GM23248 (cell line): ENCODE data around the gene PIM3. TPM values are rescaled to one million over a fixed set of nuclear protein-coding genes. Genes with fewer than 3 reads are reported as not detected.

ENCODE experiments used
- DNase-seq: peaks from one replicate; pipeline ENCODE4 v3.0.0-alpha.2; 2015
- H2AFZ ChIP-seq: fragments of 200-600 bp; sonication (generic); 2 replicates; pipeline ENCODE4 v1.6.1; 2016; ENCODE audit warnings: antibody characterized with exemption
- H3F3A ChIP-seq: fragments of 200-600 bp; sonication (generic); 2 replicates; pipeline ENCODE4 v1.6.1; 2016; ENCODE audit warnings: mild to moderate bottlenecking, antibody characterized with exemption, mixed run types; ENCODE audit not compliant: insufficient read depth
- H3K27ac ChIP-seq: fragments of 200-600 bp; sonication (generic); 2 replicates; pipeline ENCODE4 v1.5.1; 2016; ENCODE audit warnings: mild to moderate bottlenecking
- H3K27me3 ChIP-seq: fragments of 200-600 bp; sonication (generic); replicated peaks from 2 replicates; pipeline ENCODE4 v1.6.1; 2016; ENCODE audit warnings: mild to moderate bottlenecking; ENCODE audit not compliant: insufficient read depth
- H3K36me3 ChIP-seq: fragments of 200-600 bp; sonication (generic); 2 replicates; pipeline ENCODE4 v1.6.1; 2016; ENCODE audit warnings: low read depth, mild to moderate bottlenecking
- H3K4me1 ChIP-seq: fragments of 200-600 bp; sonication (generic); 2 replicates; pipeline ENCODE4 v1.6.1; 2016; ENCODE audit warnings: mild to moderate bottlenecking; ENCODE audit not compliant: insufficient read depth
- H3K4me2 ChIP-seq: fragments of 200-600 bp; sonication (generic); one replicate; pipeline ENCODE4 v1.6.1; 2016; ENCODE audit warnings: mild to moderate bottlenecking; ENCODE audit not compliant: unreplicated experiment
- H3K4me3 ChIP-seq: fragments of 200-600 bp; sonication (generic); 2 replicates; pipeline ENCODE4 v1.5.1; 2016; ENCODE audit warnings: mild to moderate bottlenecking
- H3K79me2 ChIP-seq: fragments of 200-600 bp; sonication (generic); 2 replicates; pipeline ENCODE4 v1.6.1; 2016; ENCODE audit warnings: mild to moderate bottlenecking; ENCODE audit not compliant: insufficient read depth
- H3K9ac ChIP-seq: fragments of 200-600 bp; sonication (generic); 2 replicates; pipeline ENCODE4 v1.6.1; 2016; ENCODE audit warnings: mild to moderate bottlenecking
- H3K9me2 ChIP-seq: fragments of 200-600 bp; sonication (generic); 2 replicates; pipeline ENCODE4 v1.6.1; 2016; ENCODE audit warnings: mixed run types, mild to moderate bottlenecking, moderate library complexity; ENCODE audit not compliant: insufficient read depth
- H3K9me3 ChIP-seq: fragments of 200-600 bp; sonication (generic); one replicate; pipeline ENCODE4 v1.6.1; 2017; ENCODE audit warnings: low read depth
- H4K20me1 ChIP-seq: fragments of 200-600 bp; sonication (generic); 2 replicates; pipeline ENCODE4 v1.6.0; 2016; ENCODE audit not compliant: insufficient read depth
- EZH2 ChIP-seq: fragments of 200-600 bp; sonication (generic); IDR thresholded peaks from 2 replicates; pipeline ENCODE4 v1.6.1; 2018; ENCODE audit warnings: antibody characterized with exemption, mild to moderate bottlenecking; ENCODE audit not compliant: insufficient read depth, poor library complexity, severe bottlenecking
- EZH2phosphoT487 ChIP-seq: fragments of 200-600 bp; sonication (generic); IDR thresholded peaks from 2 replicates; pipeline ENCODE4 v1.6.1; 2018; ENCODE audit warnings: antibody characterized with exemption, moderate library complexity, mild to moderate bottlenecking, low read depth; ENCODE audit not compliant: insufficient read depth
- WGBS, 2 experiments: methylation state at CpG; one replicate each; pipeline ENCODE4 v1.1.6; 2015 to 2017; ENCODE audit warnings: low lambda C conversion rate in 2 of 2, low coverage in 1 of 2; ENCODE audit errors: missing lambda C conversion rate in 2 of 2; 5-methylcytosine and 5-hydroxymethylcytosine counted together
- in situ Hi-C: fragments of 300-500 bp; cut with MboI; formaldehyde crosslinking; loops from 2 replicates; pipeline ENCODE4 v1.15.0; 2020
- polyA plus RNA-seq: library from polyadenylated mRNA; unstranded; fragments of >200 nt; fragmentation: Nextera tagmentation; extraction: Ambion mirVana; gene quantifications from 2 replicates; pipeline ENCODE4 v1.2.1, GENCODE V29; 2016
- total RNA-seq: library from RNA; depleted of rRNA; stranded (reverse); fragments of >200 nt; shearing (Covaris generic); gene quantifications from 2 replicates; pipeline ENCODE4 v1.2.3, GENCODE V29; 2014

PIM3 gene
- total and polyA plus RNA-seq, 2 experiments from 2014 or later = 10.8 to 16.2 TPM

GRCh38 chr22:49918911-49919881 lies 41.4 kb upstream of the PIM3 start:
- Histone ChIP-seq H3K4me3 (peak overlapping the region; percentile 86), H3K36me3 (no peaks in the 10 kb centered on the region), H3K27me3 (no peaks in the 10 kb centered on the region), H3K27ac (no peak overlapping the region), H3K4me2 (peak overlapping the region; percentile 65), H3K9me3 (no peaks in the 10 kb centered on the region), H2AFZ (peak overlapping the region; percentile 47), H3F3A (no peaks in the 10 kb centered on the region), H4K20me1 (no peaks in the 10 kb centered on the region), H3K79me2 (peaks cover 21% of the 10 kb centered on the region), H3K9me2 (no peaks in the 10 kb centered on the region), H3K4me1 (peaks cover 3% of the 10 kb centered on the region; the same call in 1 of the 2 replicates), H3K9ac (peak overlapping the region; percentile 92)
- no peak for DNase-seq
- TF ChIP-seq EZH2phosphoT487 = no peak
- TF ChIP-seq EZH2 = no peak
- WGBS, 2 experiments = 38 to 55% methylated on average over 32 to 47 of the region's 47 CpGs
- in situ Hi-C loops = no loop called here

GRCh38 chr22:49920859-49921258 lies 39.7 kb upstream of the PIM3 start:
- Histone ChIP-seq H2AFZ (no peak overlapping the region), H3K9me2 (no peaks in the 10 kb centered on the region), H3K4me3 (no peak overlapping the region), H3K4me2 (no peak overlapping the region), H3K27me3 (no peaks in the 10 kb centered on the region), H3K27ac (no peak overlapping the region), H3K79me2 (peaks cover 17% of the 10 kb centered on the region), H3K9me3 (no peaks in the 10 kb centered on the region), H3F3A (no peaks in the 10 kb centered on the region), H3K9ac (no peak overlapping the region), H3K4me1 (peaks cover 3% of the 10 kb centered on the region; the same call in 1 of the 2 replicates), H3K36me3 (no peaks in the 10 kb centered on the region; the same call in 1 of the 2 replicates), H4K20me1 (no peaks in the 10 kb centered on the region)
- TF ChIP-seq EZH2phosphoT487 (no peak), EZH2 (no peak)
- WGBS, 2 experiments = 97% methylated on average over 18 of the region's 18 CpGs
- no peak for DNase-seq
- in situ Hi-C loops = no loop called here

GRCh38 chr22:49921508-49922278 lies 38.9 kb upstream of the PIM3 start:
- in situ Hi-C loops = no loop called here
- H3K79me2 ChIP-seq = peaks cover 12% of the 10 kb centered on the region
- no peaks in the 10 kb centered on the region; the same call in 1 of the 2 replicates for H3K36me3 ChIP-seq
- H3K9me2 ChIP-seq = no peaks in the 10 kb centered on the region
- no peak overlapping the region for H3K9ac ChIP-seq
- peaks cover 3% of the 10 kb centered on the region; the same call in 1 of the 2 replicates for H3K4me1 ChIP-seq
- no peak for DNase-seq
- no peaks in the 10 kb centered on the region for H3F3A ChIP-seq
- 94 to 96% methylated on average over 35 of the region's 35 CpGs for WGBS, 2 experiments
- H3K9me3 ChIP-seq = no peaks in the 10 kb centered on the region
- H3K4me2 ChIP-seq = no peak overlapping the region
- no peak overlapping the region for H3K27ac ChIP-seq
- no peaks in the 10 kb centered on the region for H4K20me1 ChIP-seq
- H3K27me3 ChIP-seq = no peaks in the 10 kb centered on the region
- no peak overlapping the region for H3K4me3 ChIP-seq
- TF ChIP-seq EZH2phosphoT487 (no peak), EZH2 (no peak)
- H2AFZ ChIP-seq = no peak overlapping the region

GRCh38 chr22:49922484-49922883 lies 38.1 kb upstream of the PIM3 start:
- in situ Hi-C loops = no loop called here
- peaks cover 5% of the 10 kb centered on the region; the same call in 1 of the 2 replicates for H3K79me2 ChIP-seq
- no peaks in the 10 kb centered on the region for H4K20me1 ChIP-seq
- no peak for DNase-seq
- H3K27me3 ChIP-seq = no peaks in the 10 kb centered on the region
- H3K4me3 ChIP-seq = no peak overlapping the region
- no peak overlapping the region for H3K9ac ChIP-seq
- 80 to 91% methylated on average over 10 to 22 of the region's 22 CpGs for WGBS, 2 experiments
- H3K27ac ChIP-seq = no peak overlapping the region
- no peaks in the 10 kb centered on the region; the same call in 1 of the 2 replicates for H3K36me3 ChIP-seq
- no peaks in the 10 kb centered on the region for H3F3A ChIP-seq
- no peak overlapping the region for H3K4me2 ChIP-seq
- no peaks in the 10 kb centered on the region for H3K9me2 ChIP-seq
- no peak for TF ChIP-seq EZH2
- no peak for TF ChIP-seq EZH2phosphoT487
- no peaks in the 10 kb centered on the region for H3K4me1 ChIP-seq
- H2AFZ ChIP-seq = no peak overlapping the region
- H3K9me3 ChIP-seq = no peaks in the 10 kb centered on the region
